Karpas-422 (cell line): ENCODE measurements around the gene PCSK1N. TPM values are rescaled to one million over a fixed set of nuclear protein-coding genes. Genes with fewer than 3 reads are reported as not detected.

ENCODE experiments used
- DNase-seq: peaks from one replicate; pipeline ENCODE4 v3.0.0-alpha.2; 2015
- H2AFZ ChIP-seq: fragments of 200-600 bp; sonication (generic); 2 replicates; pipeline ENCODE4 v1.6.1; 2014; ENCODE audit warnings: antibody characterized with exemption, low read length, mixed read lengths
- H3K27ac ChIP-seq: fragments of 200-600 bp; sonication (generic); 2 replicates; pipeline ENCODE4 v1.5.1; 2014; ENCODE audit warnings: mild to moderate bottlenecking, low read length, moderate library complexity
- H3K27me3 ChIP-seq: fragments of 200-600 bp; sonication (generic); 2 replicates; pipeline ENCODE4 v1.6.1; 2014; ENCODE audit warnings: low read length, mixed read lengths
- H3K36me3 ChIP-seq: fragments of 200-600 bp; sonication (generic); 2 replicates; pipeline ENCODE4 v1.6.1; 2014; ENCODE audit warnings: low read length, mixed read lengths; ENCODE audit not compliant: insufficient read depth
- H3K4me1 ChIP-seq: fragments of 200-600 bp; sonication (generic); 2 replicates; pipeline ENCODE4 v1.6.1; 2014; ENCODE audit warnings: mild to moderate bottlenecking, low read length, mixed read lengths
- H3K4me2 ChIP-seq: fragments of 200-600 bp; sonication (generic); 2 replicates; pipeline ENCODE4 v1.6.1; 2014; ENCODE audit warnings: low read length, low read depth, mild to moderate bottlenecking; ENCODE audit not compliant: poor library complexity, severe bottlenecking
- H3K4me3 ChIP-seq: fragments of 200-600 bp; sonication (generic); 2 replicates; pipeline ENCODE4 v1.5.1; 2014; ENCODE audit warnings: mild to moderate bottlenecking, antibody characterized with exemption, low read length, mixed read lengths
- H3K79me2 ChIP-seq: fragments of 200-600 bp; sonication (generic); 2 replicates; pipeline ENCODE4 v1.6.1; 2014; ENCODE audit warnings: mild to moderate bottlenecking, low read length, mixed read lengths
- H3K9ac ChIP-seq: fragments of 200-600 bp; sonication (generic); 2 replicates; pipeline ENCODE4 v1.6.0; 2014; ENCODE audit warnings: low read length
- H3K9me2 ChIP-seq: fragments of 200-600 bp; sonication (generic), shearing (Covaris generic); replicated peaks from 2 replicates; pipeline ENCODE4 v1.6.0; 2014; ENCODE audit warnings: mild to moderate bottlenecking, low read length, moderate library complexity; ENCODE audit not compliant: insufficient read depth
- H3K9me3 ChIP-seq: fragments of 300-700, 200-600 bp; sonication (generic); 2 replicates; pipeline ENCODE4 v1.6.1; 2014; ENCODE audit warnings: low read length, mixed read lengths
- H4K20me1 ChIP-seq: fragments of 200-600 bp; sonication (generic); 2 replicates; pipeline ENCODE4 v1.6.1; 2014; ENCODE audit warnings: mild to moderate bottlenecking, antibody characterized with exemption, low read length, low read depth; ENCODE audit not compliant: insufficient read depth
- total RNA-seq: library from RNA; depleted of rRNA; stranded (reverse); fragments of >200 nt; shearing (Covaris generic); gene quantifications from 2 replicates; pipeline ENCODE4 v1.2.3, GENCODE V29; 2014; ENCODE audit warnings: low replicate concordance

PCSK1N gene
- total RNA-seq, 1 experiment from 2014 or later: not detected

GRCh38 chrX:48816014-48816810 lies 19.2 kb downstream of the PCSK1N start:
- DNase-seq: no peak
- no peak overlapping the region for H3K9ac ChIP-seq
- no peak overlapping the region for H3K4me3 ChIP-seq
- no peaks in the 10 kb centered on the region for H3K9me3 ChIP-seq
- H3K4me1 ChIP-seq: no peaks in the 10 kb centered on the region
- H4K20me1 ChIP-seq: no peaks in the 10 kb centered on the region
- no peaks in the 10 kb centered on the region for H3K79me2 ChIP-seq
- H3K9me2 ChIP-seq: no peaks in the 10 kb centered on the region
- H2AFZ ChIP-seq: no peak overlapping the region
- no peaks in the 10 kb centered on the region for H3K27me3 ChIP-seq
- no peaks in the 10 kb centered on the region for H3K36me3 ChIP-seq
- no peak overlapping the region for H3K4me2 ChIP-seq
- H3K27ac ChIP-seq: no peak overlapping the region

- H3K79me2 ChIP-seq: no peaks in the 10 kb centered on the region
- no peaks in the 10 kb centered on the region for H4K20me1 ChIP-seq
- no peaks in the 10 kb centered on the region for H3K27me3 ChIP-seq
- no peak overlapping the region for H2AFZ ChIP-seq
- no peaks in the 10 kb centered on the region for H3K36me3 ChIP-seq
- H3K9ac ChIP-seq: no peak overlapping the region
- H3K9me2 ChIP-seq: no peaks in the 10 kb centered on the region
- H3K4me1 ChIP-seq: no peaks in the 10 kb centered on the region
- no peaks in the 10 kb centered on the region for H3K9me3 ChIP-seq
- H3K4me2 ChIP-seq: no peak overlapping the region
- no peak for DNase-seq
- no peak overlapping the region for H3K4me3 ChIP-seq
- H3K27ac ChIP-seq: no peak overlapping the region
These were observed 20.1 kb downstream of the PCSK1N start for GRCh38 chrX:48815266-48815665.

- Histone ChIP-seq H3K9ac (no peak overlapping the region), H3K4me3 (no peak overlapping the region), H3K79me2 (no peaks in the 10 kb centered on the region), H3K4me2 (no peak overlapping the region), H3K9me2 (no peaks in the 10 kb centered on the region), H3K9me3 (no peaks in the 10 kb centered on the region), H3K27me3 (no peaks in the 10 kb centered on the region), H3K27ac (no peak overlapping the region), H3K4me1 (no peaks in the 10 kb centered on the region), H2AFZ (no peak overlapping the region), H3K36me3 (no peaks in the 10 kb centered on the region), H4K20me1 (no peaks in the 10 kb centered on the region)
- no peak for DNase-seq
These were observed 20.7 kb downstream of the PCSK1N start for GRCh38 chrX:48814722-48815121.

- no peak overlapping the region for H2AFZ ChIP-seq
- H4K20me1 ChIP-seq: no peaks in the 10 kb centered on the region
- no peaks in the 10 kb centered on the region for H3K79me2 ChIP-seq
- no peaks in the 10 kb centered on the region for H3K9me2 ChIP-seq
- no peak for DNase-seq
- H3K9ac ChIP-seq: no peak overlapping the region
- H3K4me3 ChIP-seq: no peak overlapping the region
- no peaks in the 10 kb centered on the region for H3K4me1 ChIP-seq
- no peaks in the 10 kb centered on the region for H3K9me3 ChIP-seq
- no peak overlapping the region for H3K27ac ChIP-seq
- no peaks in the 10 kb centered on the region for H3K27me3 ChIP-seq
- H3K4me2 ChIP-seq: no peak overlapping the region
- no peaks in the 10 kb centered on the region for H3K36me3 ChIP-seq
These were observed 21.8 kb downstream of the PCSK1N start for GRCh38 chrX:48813644-48814043.

- H3K36me3 ChIP-seq: 0 out of 2 replicates have a peak, but pooled peaks cover 2% of the 10 kb centered on the region
- H3K9ac ChIP-seq: no peak overlapping the region
- H3K79me2 ChIP-seq: 0 out of 2 replicates have a peak, but pooled peaks cover 5% of the 10 kb centered on the region
- H3K27me3 ChIP-seq: no peaks in the 10 kb centered on the region
- no peak overlapping the region for H3K4me2 ChIP-seq
- no peak overlapping the region for H3K27ac ChIP-seq
- H3K9me2 ChIP-seq: no peaks in the 10 kb centered on the region
- no peak for DNase-seq
- H3K9me3 ChIP-seq: no peaks in the 10 kb centered on the region
- peaks cover 9% of the 10 kb centered on the region for H3K4me1 ChIP-seq
- H2AFZ ChIP-seq: no peak overlapping the region
- no peak overlapping the region for H3K4me3 ChIP-seq
- H4K20me1 ChIP-seq: no peaks in the 10 kb centered on the region
These were observed 29.3 kb downstream of the PCSK1N start for GRCh38 chrX:48806081-48806480.

GRCh38 chrX:48802905-48803200 lies 32.6 kb downstream of the PCSK1N start:
- H3K27ac ChIP-seq: no peak overlapping the region
- 0 out of 2 replicates have a peak, but pooled peaks cover 2% of the 10 kb centered on the region for H3K36me3 ChIP-seq
- H3K9me2 ChIP-seq: no peaks in the 10 kb centered on the region
- peaks cover 15% of the 10 kb centered on the region for H3K4me1 ChIP-seq
- H3K27me3 ChIP-seq: no peaks in the 10 kb centered on the region
- H3K4me3 ChIP-seq: peak overlapping the region; percentile 74
- no peaks in the 10 kb centered on the region for H3K9me3 ChIP-seq
- 0 out of 2 replicates have a peak, but pooled peaks cover 5% of the 10 kb centered on the region for H3K79me2 ChIP-seq
- H4K20me1 ChIP-seq: no peaks in the 10 kb centered on the region
- H2AFZ ChIP-seq: no peak overlapping the region
- no peak for DNase-seq
- H3K4me2 ChIP-seq: peak overlapping the region; percentile 78
- peak overlapping the region; percentile 74 for H3K9ac ChIP-seq

- Histone ChIP-seq H3K4me2 (peak overlapping the region; percentile 78), H3K36me3 (0 out of 2 replicates have a peak, but pooled peaks cover 2% of the 10 kb centered on the region), H3K9ac (peak overlapping the region; percentile 74), H3K27ac (peak overlapping the region; percentile 78), H2AFZ (no peak overlapping the region), H3K79me2 (0 out of 2 replicates have a peak, but pooled peaks cover 5% of the 10 kb centered on the region), H3K4me3 (peak overlapping the region; percentile 74), H3K4me1 (peaks cover 15% of the 10 kb centered on the region), H3K27me3 (no peaks in the 10 kb centered on the region), H3K9me2 (no peaks in the 10 kb centered on the region), H4K20me1 (no peaks in the 10 kb centered on the region), H3K9me3 (no peaks in the 10 kb centered on the region)
- peak; percentile 88 for DNase-seq
These were observed 33.1 kb downstream of the PCSK1N start for GRCh38 chrX:48802089-48802904.
